HG03175 (cell line): Measurements from ENCODE around the gene GPR82.
A peak's percentile ranks its signal among the peaks of the same experiment; 100 is the strongest.
"Not testable (repeated sequence)": the region's sequence is repeated elsewhere in the genome, so short reads cannot be mapped to it uniquely, and the experiment has no call there.

Source experiments
- ATAC-seq: cut with Tn5 transposase; IDR thresholded peaks from one replicate; pipeline ENCODE4 v1.9.1; 2021; ENCODE audit warnings: mild to moderate bottlenecking, moderate library complexity; ENCODE audit not compliant: unreplicated experiment

The GPR82 gene

DNA sequence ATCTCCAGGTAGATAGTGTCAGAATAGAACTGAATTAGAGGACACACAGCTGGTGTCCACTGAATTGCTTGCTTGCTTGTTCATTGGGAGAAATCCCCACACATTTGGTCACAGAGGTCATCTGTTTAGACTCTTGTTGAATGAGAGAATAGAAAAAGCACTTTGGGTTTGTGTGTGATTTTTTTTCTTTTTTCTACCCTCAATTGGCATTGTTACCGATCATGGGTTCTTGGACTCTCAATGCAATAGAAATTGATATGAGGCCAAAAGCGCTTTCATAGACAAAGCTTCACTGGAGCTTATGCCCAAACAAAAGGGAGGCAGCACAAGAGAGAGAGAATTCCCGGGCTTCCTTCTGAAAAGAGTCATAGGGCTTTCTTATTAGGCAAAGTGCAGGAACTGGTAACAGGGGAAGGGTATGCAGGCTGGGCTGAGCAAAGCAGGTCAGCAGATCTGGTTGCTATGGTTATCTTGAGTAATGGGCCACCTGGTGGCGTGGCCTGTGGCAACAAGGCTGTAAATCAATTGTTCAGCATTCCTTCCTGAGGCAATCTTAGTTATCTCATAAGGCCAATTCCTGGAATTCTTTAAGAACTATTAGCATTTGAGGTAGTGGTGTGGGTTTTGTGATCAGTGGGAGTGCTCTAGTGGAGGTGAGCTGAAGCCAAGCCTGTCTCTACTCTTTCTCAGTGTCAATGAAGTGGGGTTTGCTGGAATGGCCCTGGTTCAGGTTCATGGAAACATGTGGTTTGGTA is 5.3 kb upstream of the GPR82 start:
- no peak for ATAC-seq

- ATAC-seq = not testable (repeated sequence)
Measured at GRCh38 chrX:41719610-41720009, 4.4 kb upstream of the GPR82 start.

GRCh38 chrX:41720125-41720779 is 3.7 kb upstream of the GPR82 start:
- peak; percentile 91 for ATAC-seq

GRCh38 chrX:41721590-41721989 is 2.4 kb upstream of the GPR82 start:
- ATAC-seq = no peak

DNA sequence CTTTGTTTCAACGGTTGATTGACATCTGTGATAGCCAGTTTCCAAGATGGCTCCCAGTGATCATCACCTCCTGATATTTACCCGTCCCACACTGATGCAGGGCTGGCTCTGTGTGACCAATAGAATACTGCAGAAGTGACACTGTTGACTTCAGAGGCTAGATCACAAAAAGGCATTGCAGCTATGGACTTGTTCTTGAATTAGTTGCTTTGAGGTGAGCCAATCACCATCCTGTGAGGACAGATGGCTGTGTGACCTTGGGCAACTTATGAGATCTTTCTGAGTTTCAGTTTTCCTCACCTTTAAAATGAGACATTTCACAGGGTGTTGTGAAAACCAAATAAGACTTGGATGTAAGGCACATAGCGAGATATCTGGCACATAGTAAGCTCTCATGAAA is 1.8 kb upstream of the GPR82 start:
- no peak for ATAC-seq

DNA sequence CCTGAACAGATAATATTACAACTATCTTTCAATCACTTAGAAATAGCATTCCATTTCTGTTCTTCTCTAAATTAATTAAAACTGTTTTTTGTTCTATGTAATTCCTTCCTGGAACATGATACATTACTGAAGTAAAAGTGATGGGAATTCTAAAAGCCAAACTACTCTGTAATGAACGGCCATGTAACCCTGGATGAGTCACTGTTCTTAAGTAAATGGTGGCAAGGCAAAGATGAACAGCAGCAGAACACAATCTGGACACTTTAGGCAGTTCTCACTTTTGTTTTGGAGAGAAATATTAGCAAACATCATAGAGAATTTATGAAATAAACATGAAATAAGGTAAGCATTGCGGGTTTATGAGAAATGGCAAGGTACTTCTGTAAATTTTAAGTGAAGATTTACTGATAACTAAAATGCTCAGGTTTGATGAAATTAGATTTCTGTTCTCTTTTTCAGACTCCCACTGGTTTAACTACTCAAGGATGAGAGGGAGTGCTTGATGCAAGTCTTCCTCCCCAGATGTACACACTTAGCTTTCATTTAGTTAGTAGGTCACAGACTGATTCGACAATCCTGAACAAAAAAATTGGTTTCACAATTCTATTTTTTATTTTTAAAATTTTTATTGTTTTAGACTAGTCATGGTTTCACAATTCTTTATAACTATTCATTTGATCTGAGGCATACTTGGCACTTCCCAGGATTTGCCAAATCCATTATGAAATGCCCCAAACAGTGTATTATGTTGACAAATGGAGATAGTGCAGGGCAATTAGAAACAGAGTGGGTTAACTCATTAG is 964 bp upstream of the GPR82 start:
- no peak for ATAC-seq

DNA sequence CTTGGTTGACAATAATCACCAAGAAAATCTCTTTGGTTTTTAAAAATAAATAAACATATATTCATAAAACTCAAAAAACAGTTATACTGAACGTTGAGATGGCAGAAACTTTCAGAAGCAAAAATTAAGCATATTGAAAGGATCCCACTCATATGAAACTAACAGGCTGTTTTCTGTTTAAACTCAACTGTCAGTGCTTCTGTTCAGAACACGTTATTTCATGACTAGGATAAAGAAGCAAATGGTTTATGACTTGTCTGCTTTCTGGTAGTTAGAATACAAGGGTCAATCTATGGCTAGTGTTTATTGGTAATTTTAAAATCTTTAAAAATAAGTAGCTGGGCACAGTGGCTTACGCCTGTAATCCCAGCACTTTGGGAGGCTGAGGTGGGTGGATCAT is 4.1 kb downstream of the GPR82 start:
- ATAC-seq = no peak

DNA sequence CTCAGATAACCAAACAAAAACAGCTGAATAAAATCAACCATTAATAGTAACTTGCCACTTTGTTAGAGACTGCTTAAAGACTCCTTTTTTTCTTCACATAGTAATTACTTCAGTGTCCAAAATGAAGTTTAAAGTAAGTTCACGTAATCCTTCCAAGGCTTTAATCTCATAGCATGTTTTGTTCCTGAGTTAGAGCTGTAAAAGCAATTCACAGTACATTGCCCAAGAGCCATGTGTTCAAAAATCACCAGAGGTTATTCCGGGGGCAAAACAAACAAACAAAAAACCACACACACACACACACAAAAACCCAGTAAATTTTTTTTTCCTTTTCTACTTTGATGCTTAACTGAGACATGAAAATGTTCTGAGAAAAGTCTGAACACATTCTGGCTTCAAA is 6.1 kb downstream of the GPR82 start:
- no peak for ATAC-seq

DNA sequence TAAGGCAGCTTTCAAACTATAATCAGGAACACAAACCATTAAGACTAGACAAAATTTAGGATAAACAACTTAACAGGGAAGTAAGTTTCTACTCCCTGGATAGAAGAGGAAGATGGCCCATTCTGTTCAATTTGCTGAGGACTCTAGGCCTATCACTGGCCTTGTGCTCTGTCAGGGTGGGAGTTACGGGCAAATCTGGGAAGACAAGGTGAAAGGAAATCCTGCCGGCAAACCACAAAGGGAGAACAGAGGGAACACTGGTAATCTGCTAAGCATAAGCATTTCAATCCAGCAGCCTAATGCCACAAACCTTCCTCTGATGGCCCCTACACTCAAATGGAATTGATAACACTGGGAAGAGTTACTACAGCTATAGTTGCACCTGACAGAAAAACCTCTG is 8.3 kb downstream of the GPR82 start:
- no peak for ATAC-seq

DNA sequence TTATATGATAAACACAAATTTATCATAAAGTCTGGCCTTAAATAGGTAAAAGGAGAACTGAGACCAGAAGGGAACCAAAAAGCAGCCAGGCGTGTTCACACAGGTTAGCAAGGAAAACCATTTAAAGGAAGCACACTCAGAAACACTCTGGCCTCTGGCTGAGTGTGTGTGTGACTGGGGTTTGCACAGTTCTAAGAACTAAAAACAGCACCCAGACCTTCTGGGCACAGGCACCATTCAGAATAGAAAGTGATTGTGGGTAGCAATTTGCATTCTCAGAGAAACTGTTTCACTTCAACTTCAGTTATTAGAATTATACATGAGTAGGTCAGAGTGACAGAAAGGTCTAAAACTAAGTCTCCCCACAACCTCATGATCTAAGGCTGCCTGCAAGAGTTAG is 10.0 kb downstream of the GPR82 start:
- peak; percentile 97 for ATAC-seq

DNA sequence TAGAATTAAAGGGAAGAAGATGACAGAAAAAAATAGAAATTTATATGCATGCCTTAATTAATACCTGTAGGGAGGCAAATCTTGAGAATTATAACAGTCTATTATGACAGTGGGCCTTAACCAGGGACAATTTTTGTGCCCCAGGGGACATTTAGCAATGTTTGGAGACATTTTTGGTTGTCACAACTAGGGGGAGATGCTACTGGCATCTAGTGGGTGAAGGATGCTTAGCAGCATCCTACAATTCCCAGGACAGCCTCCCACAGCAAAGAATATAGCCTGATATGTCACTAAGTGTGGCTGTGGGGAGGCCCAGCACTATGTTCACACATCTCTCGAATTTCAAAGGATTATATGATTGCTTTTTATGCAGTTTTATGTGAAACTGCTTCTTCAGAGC is 10.5 kb downstream of the GPR82 start:
- no peak for ATAC-seq

DNA sequence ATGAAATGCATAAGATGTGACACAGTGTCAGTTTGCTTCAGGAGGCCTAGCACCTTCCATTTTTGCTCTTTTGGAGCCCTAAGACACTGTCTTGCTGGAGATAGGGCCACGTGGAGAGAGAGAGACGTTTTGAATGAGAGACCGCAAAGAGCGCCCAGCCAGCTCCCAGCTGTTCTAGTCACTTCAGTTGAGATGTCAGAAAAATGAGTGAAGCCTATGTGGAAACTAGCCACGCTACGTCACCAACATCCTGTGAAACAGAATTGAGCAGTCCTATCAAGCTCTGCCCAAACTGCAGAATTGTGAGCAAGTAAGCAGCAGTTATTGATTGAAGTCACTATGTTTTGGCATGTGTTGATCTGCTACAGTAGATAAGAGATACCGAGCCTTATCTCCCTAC is 13.1 kb downstream of the GPR82 start:
- ATAC-seq = no peak

- no peak for ATAC-seq
Measured at GRCh38 chrX:41739871-41740270, 15.9 kb downstream of the GPR82 start.

DNA sequence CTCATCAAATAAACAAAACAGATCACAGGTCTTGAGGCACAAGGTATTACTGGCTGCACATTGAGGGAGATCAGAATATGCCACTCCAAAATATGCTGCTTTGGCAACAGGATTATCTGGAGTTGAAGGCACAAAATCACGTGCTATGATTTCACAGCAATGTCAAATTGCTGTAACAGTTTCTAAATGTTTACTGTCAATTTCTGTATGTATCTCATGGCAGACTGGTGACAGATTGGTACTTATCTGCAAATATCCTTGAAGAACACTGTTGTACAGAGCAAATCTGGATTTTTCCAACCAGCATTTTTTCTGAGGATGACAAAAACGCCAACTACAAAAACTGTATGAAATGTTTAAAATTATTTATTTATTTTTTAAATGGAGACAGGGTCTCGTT is 26.7 kb downstream of the GPR82 start:
- ATAC-seq = no peak

DNA sequence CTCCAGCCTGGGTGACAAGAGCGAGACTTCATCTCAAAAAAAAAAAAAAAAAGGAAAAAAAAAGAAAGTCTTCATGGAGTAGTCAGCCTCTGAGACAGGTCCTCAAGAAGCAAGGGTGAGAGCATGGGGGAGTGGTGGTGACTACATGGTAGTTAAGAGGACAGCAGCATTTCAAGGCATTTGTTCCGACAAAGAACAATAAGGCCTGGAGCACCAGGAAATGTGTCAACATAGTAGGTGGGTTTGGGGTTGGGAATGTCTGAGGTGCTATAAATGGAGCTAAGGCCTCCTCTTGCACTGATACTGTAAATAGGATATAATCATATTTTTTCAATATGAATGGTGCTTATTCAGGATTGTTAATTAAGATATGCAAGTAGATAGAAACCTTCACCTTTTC is 34.4 kb downstream of the GPR82 start:
- ATAC-seq = no peak

GRCh38 chrX:41759817-41760216 is 35.8 kb downstream of the GPR82 start:
- ATAC-seq = no peak

GRCh38 chrX:41761169-41761568 is 37.2 kb downstream of the GPR82 start:
- no peak for ATAC-seq

DNA sequence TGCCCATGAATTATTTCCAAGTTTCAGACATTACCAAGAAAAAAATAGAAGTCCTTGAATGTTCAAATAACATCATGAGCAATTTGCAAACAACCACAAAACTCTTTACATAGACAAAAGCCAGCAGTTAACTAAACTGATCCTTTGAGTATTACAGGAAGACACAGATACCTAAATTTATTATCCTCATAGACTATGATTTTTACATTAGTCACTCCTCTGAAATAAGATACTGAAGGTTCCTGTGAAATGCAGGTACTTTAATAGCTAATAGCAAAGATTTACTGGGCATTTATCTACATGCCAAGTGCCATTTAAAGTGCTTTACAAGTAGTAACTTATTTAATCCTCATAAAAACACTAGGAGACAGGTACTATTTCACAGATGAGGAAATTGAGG is 37.7 kb downstream of the GPR82 start:
- no peak for ATAC-seq

DNA sequence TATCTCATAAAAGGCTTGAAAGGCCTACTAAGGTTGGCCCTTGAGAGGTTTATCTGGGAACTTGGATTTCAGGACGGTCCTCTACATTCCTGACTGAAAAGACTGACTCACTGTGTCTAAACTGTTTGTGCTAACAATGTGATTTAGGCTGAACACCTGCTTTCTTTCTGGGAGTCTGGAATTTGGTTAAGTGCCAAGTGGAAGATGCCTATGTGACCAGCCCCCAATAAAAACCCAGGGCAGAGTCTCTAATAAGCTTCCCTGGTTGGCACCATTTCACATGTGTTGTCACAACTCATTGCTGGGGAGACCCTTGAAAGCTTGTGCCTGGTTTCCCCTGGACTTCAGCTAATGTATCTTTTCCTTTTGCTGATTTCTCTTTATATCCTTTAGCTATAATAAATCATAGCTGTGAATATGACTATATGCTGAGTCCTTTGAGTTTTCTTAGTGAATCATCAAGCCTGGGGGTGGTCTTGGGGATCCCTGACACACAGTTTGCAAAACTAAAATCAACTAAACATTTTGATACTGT is 55.1 kb downstream of the GPR82 start:
- no peak for ATAC-seq
